GM18508 (cell line): Measurements from ENCODE around the gene PLA2G4A.

ENCODE experiments used
- ATAC-seq: cut with Tn5 transposase; IDR thresholded peaks from one replicate; pipeline ENCODE4 v1.9.1; 2021; ENCODE audit warnings: moderate number of reproducible peaks; ENCODE audit not compliant: insufficient read depth, unreplicated experiment

PLA2G4A gene

GRCh38 chr1:186829686-186830587 is 1.2 kb downstream of the PLA2G4A start:
- ATAC-seq: no peak

GRCh38 chr1:186831168-186831567 is 2.4 kb downstream of the PLA2G4A start:
- ATAC-seq: no peak

GRCh38 chr1:186834399-186834958 is 5.7 kb downstream of the PLA2G4A start:
- no peak for ATAC-seq

GRCh38 chr1:186835448-186835847 is 6.7 kb downstream of the PLA2G4A start:
- no peak for ATAC-seq

- no peak for ATAC-seq
Observed at GRCh38 chr1:186837806-186838205, 9.1 kb downstream of the PLA2G4A start.

GRCh38 chr1:186838380-186839040 is 9.8 kb downstream of the PLA2G4A start:
- ATAC-seq: no peak

GRCh38 chr1:186839041-186839400 is 10.3 kb downstream of the PLA2G4A start:
- ATAC-seq: no peak

GRCh38 chr1:186841599-186841998 is 12.8 kb downstream of the PLA2G4A start:
- no peak for ATAC-seq

GRCh38 chr1:186842547-186842946 is 13.8 kb downstream of the PLA2G4A start:
- no peak for ATAC-seq

GRCh38 chr1:186843226-186843625 is 14.5 kb downstream of the PLA2G4A start:
- ATAC-seq: no peak

- ATAC-seq: no peak
Observed at GRCh38 chr1:186843931-186844330, 15.2 kb downstream of the PLA2G4A start.

GRCh38 chr1:186845576-186846210 is 16.9 kb downstream of the PLA2G4A start:
- no peak for ATAC-seq

GRCh38 chr1:186848509-186849130 is 19.9 kb downstream of the PLA2G4A start:
- no peak for ATAC-seq

GRCh38 chr1:186849271-186849671 is 20.5 kb downstream of the PLA2G4A start:
- ATAC-seq: peak; percentile 89

GRCh38 chr1:186849826-186850225 is 21.1 kb downstream of the PLA2G4A start:
- peak; percentile 32 for ATAC-seq

GRCh38 chr1:186854102-186854501 is 25.4 kb downstream of the PLA2G4A start:
- no peak for ATAC-seq

GRCh38 chr1:186858923-186859322 is 30.2 kb downstream of the PLA2G4A start:
- ATAC-seq: no peak

GRCh38 chr1:186859995-186860394 is 31.2 kb downstream of the PLA2G4A start:
- ATAC-seq: no peak

GRCh38 chr1:186864296-186864695 is 35.5 kb downstream of the PLA2G4A start:
- no peak for ATAC-seq

GRCh38 chr1:186865253-186865652 is 36.5 kb downstream of the PLA2G4A start:
- peak; percentile 89 for ATAC-seq
